Left renal cortex interstitium (tissue), 4 donors: ENCODE results near the gene SAE1. TPM values are rescaled to one million over a fixed set of nuclear protein-coding genes. Genes with fewer than 3 reads are reported as not detected.
"Not testable (repeated sequence)": the region's sequence is repeated elsewhere in the genome, so short reads cannot be mapped to it uniquely, and the experiment has no call there.

ENCODE experiments used
- DNase-seq, 4 donors: peaks; one replicate each; pipeline ENCODE4 v3.0.0-alpha.2; 2013; ENCODE audit warnings: low read depth in 4 of 4, low spot score in 2 of 4, missing footprints in 1 of 4
- polyA plus RNA-seq, 4 donors: library from polyadenylated mRNA; unstranded; fragments of 120-200 nt; gene quantifications; one replicate each; pipeline ENCODE4 v1.2.1, GENCODE V29; 2013; ENCODE audit not compliant: insufficient read length in 4 of 4

The SAE1 gene
- polyA plus RNA-seq = 100 to 1,000 TPM; 107 to 131 (median 118) TPM

DNA sequence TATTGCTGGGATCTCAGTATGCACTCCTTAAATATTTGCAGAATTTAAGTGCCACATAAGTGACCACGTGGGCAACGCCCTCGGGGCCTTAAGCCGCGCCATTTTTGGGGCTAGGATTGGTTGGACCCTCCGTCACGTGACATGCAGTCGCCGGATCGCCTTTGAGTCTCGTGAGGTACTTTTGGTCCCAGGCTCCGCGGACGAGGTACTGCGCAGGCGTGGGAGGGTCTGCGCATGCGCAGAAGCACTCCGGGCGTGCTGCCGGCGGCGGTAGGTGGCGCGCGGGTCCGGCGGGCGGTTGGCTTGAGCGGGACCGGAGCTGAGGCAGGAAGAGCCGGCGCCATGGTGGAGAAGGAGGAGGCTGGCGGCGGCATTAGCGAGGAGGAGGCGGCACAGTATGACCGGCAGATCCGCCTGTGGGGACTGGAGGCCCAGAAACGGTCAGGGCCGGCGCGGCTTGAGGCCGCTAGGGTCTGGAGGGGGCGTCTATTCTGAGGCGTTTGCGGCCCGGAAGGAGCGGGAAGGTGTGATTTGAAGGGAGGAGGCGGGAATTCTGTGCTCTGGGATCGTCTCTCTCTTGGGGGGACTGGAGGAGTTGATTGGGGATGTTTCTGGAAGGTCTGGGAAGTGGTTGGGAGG, at the start of gene SAE1:
Gene SAE1, plus strand, starts transcription at position 247 of the 639 bp plus-strand sequence. Its CDS starts 96 bp downstream, at position 343.
- peak; percentile 93 to 94 (median 94) for DNase-seq

DNA sequence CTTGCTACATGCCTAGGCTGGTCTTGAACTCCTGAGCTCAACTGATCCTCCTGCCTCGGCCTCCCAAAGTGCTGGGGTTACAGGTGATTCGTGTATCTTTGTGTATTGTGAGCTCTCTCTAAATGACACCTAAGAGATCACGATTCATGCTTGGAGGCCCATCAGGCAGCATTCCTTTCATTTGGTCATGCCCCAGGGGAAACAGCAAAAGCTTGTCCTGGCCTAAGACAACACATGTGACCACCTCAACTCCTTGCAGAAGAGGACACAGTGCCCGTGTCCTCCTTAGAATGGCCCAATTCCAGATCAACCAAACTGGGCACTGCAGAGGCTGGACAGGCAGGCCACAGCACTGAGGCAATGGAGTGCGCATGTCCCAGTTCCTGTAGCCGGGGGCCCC, 49.5 kb upstream of the SAE1 start:
- DNase-seq = no peak

DNA sequence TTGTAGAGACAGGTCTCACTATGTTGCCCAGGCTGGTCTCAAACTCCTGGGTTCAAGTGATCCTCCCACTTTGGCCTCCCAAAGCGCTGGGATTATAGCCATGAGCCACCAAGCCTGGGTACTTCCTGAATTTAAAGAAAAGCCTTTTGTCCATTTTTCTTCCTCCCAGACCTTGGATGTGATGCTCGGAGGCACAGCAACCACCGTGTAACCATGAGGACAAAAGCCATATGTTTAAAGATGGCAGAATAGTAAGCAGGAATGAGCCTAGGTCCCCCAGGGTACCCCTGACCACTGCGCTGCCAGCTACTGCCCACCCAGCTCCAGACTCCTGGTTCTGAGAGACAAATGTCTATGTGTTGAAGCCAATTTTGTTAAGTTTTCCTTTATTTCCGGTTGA, 48.1 kb upstream of the SAE1 start:
- no peak for DNase-seq

DNA sequence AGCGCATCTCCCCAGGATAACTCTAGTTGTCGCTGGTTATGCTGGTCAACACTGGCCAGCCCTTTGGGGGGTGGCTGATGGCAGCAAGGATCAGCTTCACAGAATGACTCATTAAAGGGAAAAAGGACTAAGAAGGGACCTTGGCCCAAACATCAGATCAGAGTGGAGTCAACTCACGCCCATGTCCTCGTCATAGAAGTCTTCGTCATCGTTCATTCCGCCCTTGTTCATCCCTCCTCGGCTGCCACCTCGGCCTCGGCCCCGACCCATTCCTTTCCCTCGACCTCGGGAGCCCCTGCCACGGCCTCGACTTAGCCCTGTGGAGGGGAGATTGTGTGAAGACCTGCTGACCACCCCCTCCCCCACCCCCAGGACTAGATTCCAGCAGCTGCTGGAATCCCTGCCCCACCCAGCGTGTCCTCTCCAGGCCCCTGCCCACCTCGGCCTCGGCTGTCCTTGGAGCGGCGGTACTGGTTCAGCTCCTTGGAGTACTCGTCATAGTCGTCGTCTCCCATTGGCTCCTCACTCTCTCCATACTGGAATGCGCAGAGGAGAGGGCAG, 45.7 kb upstream of the SAE1 start:
- no peak for DNase-seq

DNA sequence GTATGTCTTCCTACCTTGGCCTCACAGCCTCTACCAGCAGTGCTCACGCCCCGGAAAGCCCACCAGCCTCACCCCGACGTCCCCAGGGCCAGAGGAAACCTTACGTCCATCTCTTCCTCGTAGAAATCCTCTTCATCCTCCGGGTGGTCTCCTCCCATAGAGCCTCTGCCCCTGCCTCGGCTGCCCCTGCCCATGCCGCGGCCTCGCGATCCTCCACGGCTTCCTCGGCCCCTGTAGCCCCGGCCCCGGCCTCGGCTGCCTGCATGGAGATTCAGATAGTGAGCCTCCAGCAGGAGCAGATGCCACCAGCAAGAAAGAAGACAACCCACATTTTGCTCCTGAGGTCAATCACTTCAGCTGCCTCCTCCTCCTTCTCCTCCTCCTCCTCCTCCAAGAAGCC, 44.4 kb upstream of the SAE1 start:
- no peak for DNase-seq

DNA sequence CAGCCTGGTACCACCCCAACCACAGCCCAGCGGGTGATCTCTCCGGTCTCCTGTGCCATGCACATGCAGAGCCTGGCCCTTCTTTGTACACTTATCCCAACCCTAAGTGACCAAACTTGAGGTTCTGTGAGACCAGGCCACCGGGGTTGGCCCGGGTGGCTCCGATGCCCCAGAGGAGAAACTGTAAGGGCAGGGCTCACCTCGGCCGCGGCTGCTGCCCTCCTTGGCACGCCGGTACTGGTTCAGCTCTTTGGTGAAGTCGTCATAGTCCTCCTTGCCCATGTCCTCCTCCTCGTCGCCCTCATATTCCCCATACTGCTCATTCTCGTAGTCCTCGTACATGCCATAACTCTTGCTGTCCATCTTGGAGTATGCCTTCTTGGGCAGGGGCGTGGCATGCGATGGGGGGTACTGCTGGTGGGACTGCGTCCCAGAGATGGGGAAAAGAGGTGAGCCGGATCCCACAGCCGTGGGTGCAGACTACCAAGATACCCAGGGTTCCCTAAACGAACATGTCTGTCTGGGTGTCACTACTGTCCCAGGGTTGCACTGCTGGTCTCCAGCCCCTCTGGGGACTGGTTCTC, 40.8 kb upstream of the SAE1 start:
- no peak for DNase-seq

DNA sequence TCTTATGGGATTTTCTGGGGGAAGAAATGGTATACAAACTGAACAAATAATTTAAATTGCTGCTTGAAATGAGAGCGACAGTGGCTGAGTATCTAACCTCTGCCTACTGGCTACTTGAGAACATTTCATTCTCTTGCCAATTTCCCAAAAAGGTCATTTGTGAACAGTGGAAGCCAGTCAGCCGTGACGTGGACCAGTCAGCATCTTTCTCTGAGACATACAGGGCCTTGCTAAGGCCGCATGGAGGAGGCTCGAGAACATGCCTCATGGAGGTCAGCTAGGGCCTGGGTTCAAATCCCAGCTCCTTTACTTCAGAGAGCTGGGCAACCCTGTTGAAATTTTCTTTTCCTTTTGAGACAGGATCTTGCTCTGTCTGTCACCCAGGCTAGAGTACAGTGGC, 37.4 kb upstream of the SAE1 start:
- DNase-seq = no peak

DNA sequence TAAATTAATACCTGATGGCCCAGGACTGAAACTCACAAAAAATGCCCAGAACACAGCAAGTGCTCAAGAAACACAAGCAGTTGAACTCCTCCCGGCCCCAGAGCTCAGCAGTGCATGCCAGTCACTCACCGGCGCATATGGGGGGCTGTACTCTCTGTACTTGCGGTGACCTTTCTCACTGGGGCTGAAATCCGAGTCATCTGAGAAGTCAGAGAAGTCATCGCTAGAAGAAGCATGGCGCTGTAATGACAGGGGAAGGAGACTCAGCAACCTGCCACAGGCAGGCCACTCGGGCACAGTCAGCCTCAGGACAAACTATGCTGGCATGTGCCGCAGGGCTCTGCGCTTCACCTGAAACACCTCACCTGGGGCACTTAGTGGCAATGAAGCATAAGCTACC, 36.8 kb upstream of the SAE1 start:
- DNase-seq = no peak

DNA sequence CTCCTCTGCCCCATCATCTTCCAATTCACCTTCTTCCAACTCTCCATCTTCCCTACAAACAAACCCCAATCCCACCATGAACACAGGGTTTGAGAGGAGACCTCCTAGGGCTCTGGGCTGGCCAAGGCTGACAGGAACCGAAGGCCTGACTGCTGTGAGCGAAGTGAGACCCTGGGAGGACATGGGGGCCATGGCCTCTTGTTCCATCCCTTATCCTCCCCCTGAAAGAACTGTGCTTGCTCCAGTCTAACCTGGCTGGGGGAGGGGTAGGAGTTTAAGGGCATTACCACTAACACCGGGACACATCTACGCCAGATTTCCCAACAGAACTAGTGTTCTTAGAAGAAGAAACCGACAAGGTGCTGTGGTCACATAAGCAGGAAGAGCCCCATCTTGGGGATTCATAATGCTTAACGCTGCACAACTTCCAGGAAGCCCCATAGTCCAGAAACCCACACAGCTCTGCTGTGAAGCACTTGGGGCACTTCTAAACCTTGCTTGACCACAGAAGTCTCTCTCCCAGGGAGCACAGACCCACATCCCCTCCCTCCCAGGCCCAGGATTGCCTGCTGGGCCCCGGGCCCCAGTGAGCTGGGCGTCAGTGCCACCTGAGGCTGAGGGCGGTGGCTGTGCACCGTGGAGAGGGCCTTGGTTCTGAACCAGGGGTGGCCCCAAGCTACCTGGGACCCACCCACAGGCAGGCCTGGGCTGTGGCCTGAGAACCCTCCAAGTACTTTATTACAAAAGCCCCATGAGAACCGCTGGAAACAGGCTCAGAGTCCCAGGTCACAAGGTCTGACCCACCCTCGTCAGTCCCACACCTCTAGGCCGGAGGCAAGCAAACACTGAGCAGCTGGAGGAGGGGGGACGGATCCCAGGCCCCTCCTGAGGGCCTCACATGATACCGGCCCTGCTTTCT, 35.8 kb upstream of the SAE1 start:
- no peak for DNase-seq

DNA sequence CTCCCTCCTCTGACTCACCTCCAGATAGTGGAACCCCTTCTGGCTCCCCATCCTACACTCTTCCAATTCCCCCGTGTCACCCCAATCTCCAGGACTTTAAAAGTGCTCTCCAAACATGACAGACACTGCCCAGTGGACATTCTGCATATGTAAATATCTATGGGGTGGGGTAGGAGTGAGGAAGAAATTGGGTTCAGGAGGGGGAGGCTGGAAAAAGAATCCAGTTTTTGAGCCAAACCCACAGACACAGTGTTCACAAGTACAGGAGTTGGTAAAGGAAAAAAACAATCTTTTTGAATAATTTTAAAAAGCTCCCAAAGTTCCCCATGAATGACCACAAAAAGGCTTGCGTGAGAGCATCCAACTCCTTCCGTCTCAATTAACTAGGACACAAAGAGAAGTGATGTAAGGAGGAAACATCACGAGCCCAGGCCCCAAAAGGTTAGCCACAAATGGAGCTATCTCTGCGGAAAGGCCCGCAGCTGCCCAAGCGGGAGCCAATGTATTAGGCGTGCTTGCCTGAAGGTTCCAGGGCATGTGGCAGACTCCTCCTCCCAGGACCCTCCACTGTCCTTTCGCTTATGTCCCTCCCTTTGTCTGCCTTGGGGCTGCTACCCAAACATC, 35.0 kb upstream of the SAE1 start:
- no peak for DNase-seq

DNA sequence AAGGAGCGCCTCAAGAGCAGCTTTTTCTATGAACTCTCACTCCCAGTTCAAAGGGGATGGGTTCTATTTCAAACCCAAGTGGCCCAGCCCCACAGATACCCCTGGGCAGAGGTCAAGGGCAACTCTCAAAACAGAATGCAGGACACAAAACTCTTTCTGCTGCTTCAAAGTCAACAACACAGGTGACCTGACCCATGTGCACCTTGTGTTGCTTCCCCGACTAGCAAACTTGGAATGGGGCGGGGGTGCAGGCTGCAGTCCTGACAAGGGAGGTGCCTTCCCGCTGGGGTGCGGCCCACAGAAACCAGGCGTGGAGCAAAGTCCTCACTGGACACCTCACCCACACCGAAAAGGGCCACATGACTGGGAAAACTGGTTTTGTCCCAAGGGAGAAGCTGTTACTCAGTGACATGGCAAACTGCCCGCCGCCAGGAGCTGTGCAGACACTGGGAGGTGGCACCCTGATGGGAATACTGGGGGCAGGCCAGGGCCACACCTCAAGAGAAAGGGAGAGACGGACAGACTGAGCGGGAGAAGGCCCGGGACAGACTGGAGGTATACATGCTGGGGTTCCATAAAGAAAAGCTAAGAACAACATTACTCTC, 34.4 kb upstream of the SAE1 start:
- no peak for DNase-seq

DNA sequence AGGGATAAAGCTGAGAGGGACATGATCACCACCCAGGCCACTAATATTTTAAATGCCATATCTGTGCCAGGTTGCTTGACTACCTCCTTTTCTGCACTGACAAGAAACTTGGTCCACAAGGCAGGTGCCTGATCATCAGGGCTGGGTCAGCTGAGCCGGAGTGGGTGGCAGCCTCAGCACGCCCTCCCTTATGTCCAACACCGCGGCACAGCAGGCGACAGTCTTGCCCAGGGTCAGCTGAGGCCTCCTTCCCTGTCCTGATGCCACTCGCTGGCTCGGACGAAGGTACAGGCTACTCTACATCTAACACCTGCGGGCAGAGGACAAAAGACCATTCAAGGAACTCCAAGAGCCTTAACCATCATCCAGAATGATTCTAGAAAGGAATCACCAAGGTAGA, 33.9 kb upstream of the SAE1 start:
- DNase-seq = no peak

DNA sequence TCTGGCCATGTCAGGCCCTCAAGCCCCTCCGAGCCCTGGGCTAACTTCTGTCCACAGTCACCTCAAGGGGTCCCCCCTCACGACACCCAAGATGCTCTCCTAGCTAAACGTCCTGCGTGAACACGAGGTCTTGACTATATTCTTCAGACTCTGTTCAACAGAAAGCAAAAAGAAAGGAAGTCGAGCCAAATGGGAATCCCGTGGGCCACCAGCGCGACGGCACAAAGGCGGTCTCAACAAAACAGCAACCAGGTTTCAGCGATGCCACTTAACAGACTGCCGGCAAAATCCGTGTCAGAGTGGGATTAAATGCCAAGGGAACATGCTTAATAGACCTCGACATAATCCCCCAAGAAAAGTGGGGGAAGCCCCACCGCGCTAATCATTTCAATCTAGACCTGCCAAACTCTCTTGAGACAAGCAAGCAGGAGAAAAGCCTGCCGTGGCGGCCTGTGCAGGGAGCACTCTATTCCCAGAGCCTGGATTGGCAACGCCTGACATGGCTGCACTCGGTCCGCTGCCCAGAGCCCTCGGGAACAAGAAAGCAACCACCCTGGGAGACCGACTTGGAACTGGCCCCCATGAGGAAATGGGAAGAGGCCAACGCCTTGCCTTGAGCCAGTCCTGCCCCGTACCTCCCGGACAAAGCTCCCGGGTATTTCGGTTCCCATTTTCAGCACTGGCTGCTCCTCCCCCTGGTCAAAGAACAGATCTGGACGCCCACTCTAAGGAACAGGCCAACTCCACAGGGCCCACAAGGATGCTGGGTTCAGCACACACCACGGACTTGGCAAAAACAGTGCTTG, 33.0 kb upstream of the SAE1 start:
- no peak for DNase-seq

DNA sequence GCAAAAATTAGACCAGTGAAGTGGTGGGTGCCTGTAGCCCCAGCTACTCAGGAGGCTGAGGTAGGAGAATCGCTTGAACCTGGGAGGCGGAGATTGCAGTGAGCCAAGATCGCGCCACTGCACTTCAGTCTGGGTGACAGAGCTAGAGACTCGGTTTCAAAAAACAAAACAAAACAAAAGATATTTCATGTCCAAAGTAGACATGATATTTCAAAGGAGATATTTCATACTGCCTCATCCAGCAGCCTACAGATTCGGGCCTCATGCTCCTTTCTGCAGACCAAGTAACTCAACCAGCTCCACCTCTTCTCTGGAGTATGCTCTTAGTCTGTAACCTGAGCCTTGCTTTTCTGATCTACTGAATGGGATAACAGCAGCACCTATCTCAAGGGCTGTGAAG, 32.0 kb upstream of the SAE1 start:
- DNase-seq = no peak

DNA sequence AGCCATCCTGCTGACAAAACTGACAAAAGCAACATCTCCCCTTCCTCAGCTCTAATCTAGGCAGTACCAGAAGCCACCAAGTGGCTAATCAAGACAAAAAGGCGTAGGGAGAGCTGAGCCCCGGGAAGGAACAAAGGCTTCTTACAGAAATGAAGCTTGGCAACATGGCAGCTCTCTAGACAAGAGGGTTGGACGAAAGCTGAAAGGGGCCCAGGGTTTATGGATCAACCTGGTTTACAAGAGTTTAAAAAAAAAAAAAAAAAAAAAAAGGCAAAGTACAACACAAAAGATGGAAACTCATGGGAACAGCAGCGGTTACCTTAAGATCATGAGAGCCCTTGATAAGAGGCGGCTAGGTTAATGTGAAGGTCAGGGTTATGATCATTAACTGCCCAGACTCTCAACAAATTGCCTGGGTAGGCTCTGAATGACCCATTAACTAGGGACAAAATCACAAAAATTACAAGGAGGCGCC, 31.0 kb upstream of the SAE1 start:
- no peak for DNase-seq

DNA sequence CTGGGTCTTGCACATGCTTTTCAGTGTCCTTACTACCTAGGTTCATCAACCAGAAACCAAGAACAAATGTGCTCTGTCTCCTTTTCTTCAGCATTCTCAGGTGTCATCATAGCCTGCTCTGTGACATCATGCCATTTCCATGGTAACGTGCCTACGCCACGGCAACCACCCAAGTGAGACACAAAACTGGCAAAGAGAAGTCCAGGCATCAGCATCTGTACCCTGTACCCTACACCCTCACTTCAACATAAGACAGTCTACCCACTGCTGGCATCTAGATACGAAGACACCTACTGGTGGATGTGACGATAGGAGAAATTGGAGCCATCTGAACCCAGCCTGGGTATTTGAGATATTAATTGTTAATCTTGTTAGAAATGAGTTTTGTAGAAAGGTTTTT, 30.3 kb upstream of the SAE1 start:
- DNase-seq = no peak

DNA sequence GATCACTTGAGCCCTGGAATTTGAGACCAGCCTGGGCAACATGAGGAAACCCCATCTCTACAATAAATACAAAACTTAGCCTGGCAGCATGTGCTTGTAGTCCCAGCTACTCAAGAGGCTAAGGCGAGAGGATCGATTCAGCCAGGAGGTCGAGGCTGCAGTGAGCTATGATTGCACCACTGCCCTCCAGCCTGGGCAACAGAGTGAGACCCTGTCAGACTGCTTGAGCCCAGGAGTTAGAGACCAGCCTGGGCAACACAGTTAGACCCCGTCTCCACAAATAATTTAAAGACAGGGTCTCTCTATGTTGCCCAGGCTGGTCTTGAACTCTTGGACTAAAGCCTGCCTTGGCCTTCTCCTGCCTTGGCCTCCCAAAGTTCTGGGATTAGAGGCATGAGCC, 29.5 kb upstream of the SAE1 start:
- not testable (repeated sequence) for DNase-seq

DNA sequence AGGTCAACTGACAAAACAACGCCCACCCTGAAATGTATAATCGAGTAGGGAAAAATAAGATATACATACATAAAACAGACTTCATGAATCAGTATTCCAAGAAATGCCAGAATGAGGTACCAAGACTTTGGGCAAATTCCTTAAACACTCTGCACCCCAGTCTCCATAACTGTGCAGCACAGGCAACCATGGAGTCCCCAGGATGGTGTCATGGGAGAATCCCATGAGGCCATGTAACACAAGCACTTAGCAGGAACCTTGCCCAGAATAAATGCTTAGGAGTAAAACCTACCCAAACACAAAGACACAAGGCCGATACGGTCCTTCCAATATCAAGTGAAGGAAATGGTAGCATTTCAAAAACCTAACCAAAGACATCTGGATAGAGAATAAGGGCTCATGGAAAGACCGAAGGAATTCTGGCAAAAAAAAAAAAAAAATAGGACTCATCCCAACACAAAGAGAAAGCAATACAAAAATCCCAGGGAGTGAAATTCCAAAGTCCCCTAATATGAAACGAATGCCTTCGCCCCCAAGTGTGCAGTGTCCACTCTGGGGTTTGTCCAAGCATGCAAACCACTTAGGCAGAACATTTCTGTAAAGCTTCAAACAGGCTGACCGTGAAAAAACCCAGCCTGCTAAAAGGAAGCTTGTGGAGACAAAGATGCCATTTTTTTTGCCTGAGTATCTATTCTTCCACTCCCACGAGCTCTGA, 28.1 kb upstream of the SAE1 start:
- DNase-seq = no peak

DNA sequence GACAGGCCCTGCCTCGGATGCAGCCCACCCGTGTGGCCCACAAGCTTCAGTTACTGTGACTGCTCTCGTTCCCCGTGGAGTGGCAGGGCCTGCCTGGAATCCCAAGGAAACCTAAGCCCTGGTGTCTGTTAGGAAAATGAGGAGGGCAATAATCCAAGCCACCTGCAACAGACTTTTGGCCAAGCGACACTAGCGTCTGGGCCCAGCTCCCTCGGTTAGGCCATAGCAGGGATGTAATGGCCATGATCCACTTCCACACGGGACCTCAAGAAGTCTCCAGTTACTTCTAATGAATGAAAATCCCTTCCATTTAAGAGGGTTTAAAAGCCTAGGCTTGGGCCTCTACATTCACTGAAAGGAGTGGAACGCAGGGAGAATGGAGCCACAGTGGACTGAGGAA, 26.0 kb upstream of the SAE1 start:
- no peak for DNase-seq
